NCI-H146 treated with DMSO at 0.1 percent for 48 hours (cell line): ENCODE measurements around the gene PDCD2L.
"Not testable (repeated sequence)": the region's sequence is repeated elsewhere in the genome, so short reads cannot be mapped to it uniquely, and the experiment has no call there.

Experiments used
- DNase-seq: peaks from one replicate; lab custom pipeline; 2025; ENCODE audit not compliant: unreplicated experiment; lab: John Stamatoyannopoulos, UW

Gene PDCD2L

GRCh38 chr19:34373601-34374288 lies 30.5 kb upstream of the PDCD2L start:
- no peak for DNase-seq

GRCh38 chr19:34375598-34375997 lies 28.6 kb upstream of the PDCD2L start:
- DNase-seq = no peak

- DNase-seq = no peak
Measured at GRCh38 chr19:34380639-34381241, 23.5 kb upstream of the PDCD2L start.

GRCh38 chr19:34381399-34382251 lies 22.6 kb upstream of the PDCD2L start:
- DNase-seq = no peak

- DNase-seq = no peak
Measured at GRCh38 chr19:34382471-34382870, 21.7 kb upstream of the PDCD2L start.

- no peak for DNase-seq
Measured at GRCh38 chr19:34383599-34383998, 20.6 kb upstream of the PDCD2L start.

- no peak for DNase-seq
Measured at GRCh38 chr19:34386645-34387445, 17.4 kb upstream of the PDCD2L start.

GRCh38 chr19:34387446-34387810 lies 16.8 kb upstream of the PDCD2L start:
- no peak for DNase-seq

- DNase-seq = not testable (repeated sequence)
Measured at GRCh38 chr19:34388745-34389144, 15.5 kb upstream of the PDCD2L start.

- DNase-seq = no peak
Measured at GRCh38 chr19:34391813-34392212, 12.4 kb upstream of the PDCD2L start.

GRCh38 chr19:34393031-34393430 lies 11.2 kb upstream of the PDCD2L start:
- no peak for DNase-seq

- no peak for DNase-seq
Measured at GRCh38 chr19:34393629-34394028, 10.6 kb upstream of the PDCD2L start.

- DNase-seq = no peak
Measured at GRCh38 chr19:34397853-34398252, 6.3 kb upstream of the PDCD2L start.

GRCh38 chr19:34399886-34400285 lies 4.3 kb upstream of the PDCD2L start:
- DNase-seq = no peak

- DNase-seq = not testable (repeated sequence)
Measured at GRCh38 chr19:34400844-34401243, 3.4 kb upstream of the PDCD2L start.

GRCh38 chr19:34402074-34402600 lies 2.1 kb upstream of the PDCD2L start:
- DNase-seq = no peak

- DNase-seq = no peak
Measured at GRCh38 chr19:34403784-34404108, 453 bp upstream of the PDCD2L start.

GRCh38 chr19:34405892-34406660 lies 1.9 kb downstream of the PDCD2L start:
- DNase-seq = no peak

- no peak for DNase-seq
Measured at GRCh38 chr19:34408411-34408810, 4.2 kb downstream of the PDCD2L start.
